Transverse colon (tissue), 4 donors: ENCODE measurements around the gene C2CD3.

Experiments
- CTCF ChIP-seq, 5 experiments: fragments of 200-600 bp in 3 of 5; fragments of 450-650 bp in 2 of 5; sonication (generic) in 3 of 5; IDR thresholded peaks; 1 replicate in 2 of 5; 2 replicates in 3 of 5; pipeline ENCODE4 v1.5.1; 2016 to 2017; ENCODE audit warnings: antibody characterized with exemption in 5 of 5, inconsistent platforms in 3 of 5, mild to moderate bottlenecking in 2 of 5, moderate library complexity in 1 of 5
- POLR2AphosphoS5 ChIP-seq, 3 donors: sonication (generic); formaldehyde crosslinking; IDR thresholded peaks; one replicate each; pipeline ENCODE4 v1.6.1; 2016; ENCODE audit warnings: antibody characterized with exemption in 3 of 3

GRCh38 chr11:74116719-74117118, 54.1 kb downstream of the C2CD3 start:
- no peak for TF ChIP-seq POLR2AphosphoS5 (IDR thresholded peaks at IDR 0.05)
- TF ChIP-seq CTCF (IDR thresholded peaks at IDR 0.05): no peak
